OCI-LY1 (cell line): Measurements from ENCODE around the gene ADCY7.

Experiments used
- CTCF ChIP-seq: fragments of 200-600 bp; sonication (generic), shearing (Covaris generic); IDR thresholded peaks from 2 replicates; pipeline ENCODE4 v1.5.1; 2017; ENCODE audit warnings: mild to moderate bottlenecking, antibody characterized with exemption, low read length, moderate library complexity, mixed read lengths
- EZH2 ChIP-seq: fragments of 200-600 bp; sonication (generic), shearing (Covaris generic); IDR thresholded peaks from 2 replicates; pipeline ENCODE4 v1.8.0; 2017; ENCODE audit warnings: borderline replicate concordance, mixed run types, mild to moderate bottlenecking, antibody characterized with exemption, low read length, moderate library complexity, mixed read lengths

- TF ChIP-seq CTCF (peak; percentile 19; the same call in 1 of the 2 replicates), EZH2 (no peak)
Observed at GRCh38 chr16:50274326-50275097, 8.2 kb downstream of the ADCY7 start.
